CD4-positive, alpha-beta memory T cell (primary cell): ENCODE measurements around the gene SHISA6. TPM values are rescaled to one million over a fixed set of nuclear protein-coding genes. Genes with fewer than 3 reads are reported as not detected.

Source experiments
- CTCF ChIA-PET: fragments of 350-600 bp; sonication (Branson Sonifier 250); formaldehyde crosslinking; loops from one replicate; lab custom pipeline; 2021; ENCODE audit warnings: inconsistent platforms; ENCODE audit not compliant: partially characterized antibody; lab: Charles Lee
- POLR2A ChIA-PET: fragments of 350-600 bp; sonication (Branson Sonifier 250); formaldehyde crosslinking; loops from one replicate; lab custom pipeline; 2021; ENCODE audit not compliant: partially characterized antibody; lab: Charles Lee
- DNase-seq, 5 donors: peaks; one replicate each; pipeline versions ENCODE4 v3.0.0 to v3.0.0-alpha.2; 2020 to 2022; ENCODE audit warnings: mixed read lengths in 1 of 5
- H3K27ac ChIP-seq: one replicate; pipeline ENCODE4 v1.7.0; 2013; ENCODE audit warnings: low read depth, low read length
- H3K27me3 ChIP-seq: 2 replicates; pipeline ENCODE4 v1.7.0; 2013; ENCODE audit warnings: mild to moderate bottlenecking, low read length, moderate library complexity; ENCODE audit not compliant: insufficient read depth
- H3K36me3 ChIP-seq: 2 replicates; pipeline ENCODE4 v1.7.0; 2013; ENCODE audit warnings: mild to moderate bottlenecking, low read length, moderate library complexity; ENCODE audit not compliant: insufficient read depth
- H3K4me1 ChIP-seq: 2 replicates; pipeline ENCODE4 v1.7.0; 2013; ENCODE audit warnings: mild to moderate bottlenecking, low read length, moderate library complexity; ENCODE audit not compliant: insufficient read depth
- H3K4me3 ChIP-seq, 2 donors: one replicate each; pipeline ENCODE4 v1.7.0; 2013; ENCODE audit warnings: low read length in 2 of 2, mild to moderate bottlenecking in 1 of 2
- H3K9me3 ChIP-seq, 2 donors: one replicate each; pipeline ENCODE4 v1.7.0; 2013; ENCODE audit warnings: low read length in 2 of 2, control low read depth in 1 of 2; ENCODE audit not compliant: control insufficient read depth in 1 of 2
- H3K27ac Mint-ChIP-seq, 7 donors: one replicate each; pipeline ENCODE4 v1.8.0; 2020 to 2021; ENCODE audit warnings: mixed read lengths in 7 of 7, mild to moderate bottlenecking in 6 of 7, inconsistent platforms in 3 of 7, moderate library complexity in 3 of 7
- H3K27me3 Mint-ChIP-seq, 2 donors: one replicate each; pipeline ENCODE4 v1.8.0; 2020 to 2021; ENCODE audit warnings: mixed read lengths in 2 of 2
- H3K36me3 Mint-ChIP-seq, 2 donors: one replicate each; pipeline ENCODE4 v1.8.0; 2020 to 2021; ENCODE audit warnings: mixed read lengths in 2 of 2, inconsistent platforms in 1 of 2, mild to moderate bottlenecking in 1 of 2
- H3K4me1 Mint-ChIP-seq, 4 donors: one replicate each; pipeline ENCODE4 v1.8.0; 2020 to 2021; ENCODE audit warnings: mixed read lengths in 4 of 4, mild to moderate bottlenecking in 1 of 4
- H3K4me3 Mint-ChIP-seq, 8 donors: one replicate each; pipeline ENCODE4 v1.8.0; 2020 to 2021; ENCODE audit warnings: mixed read lengths in 8 of 8, mild to moderate bottlenecking in 7 of 8, moderate library complexity in 6 of 8, inconsistent platforms in 3 of 8
- H3K9me3 Mint-ChIP-seq, 8 donors: one replicate each; pipeline ENCODE4 v1.8.0; 2020 to 2021; ENCODE audit warnings: mixed read lengths in 8 of 8, mild to moderate bottlenecking in 5 of 8, inconsistent platforms in 3 of 8, moderate library complexity in 1 of 8
- intact Hi-C: fragments of 100-400 bp; cut with micrococcal nuclease; formaldehyde crosslinking; loops from one replicate; pipeline ENCODE4 v1.15.1; 2023
- polyA plus RNA-seq, 2 donors: library from polyadenylated mRNA; unstranded; fragments of 300-500 nt; fragmentation: Illumina TruSeq; gene quantifications; one replicate each; pipeline ENCODE4 v1.2.3, GENCODE V29; 2021
- total RNA-seq, 2 experiments: library from RNA; stranded (reverse); gene quantifications; one replicate each; pipeline ENCODE4 v1.2.3, GENCODE V29; 2021

SHISA6 gene
- total and polyA plus RNA-seq, 4 experiments from 2014 or later, result not detected

DNA sequence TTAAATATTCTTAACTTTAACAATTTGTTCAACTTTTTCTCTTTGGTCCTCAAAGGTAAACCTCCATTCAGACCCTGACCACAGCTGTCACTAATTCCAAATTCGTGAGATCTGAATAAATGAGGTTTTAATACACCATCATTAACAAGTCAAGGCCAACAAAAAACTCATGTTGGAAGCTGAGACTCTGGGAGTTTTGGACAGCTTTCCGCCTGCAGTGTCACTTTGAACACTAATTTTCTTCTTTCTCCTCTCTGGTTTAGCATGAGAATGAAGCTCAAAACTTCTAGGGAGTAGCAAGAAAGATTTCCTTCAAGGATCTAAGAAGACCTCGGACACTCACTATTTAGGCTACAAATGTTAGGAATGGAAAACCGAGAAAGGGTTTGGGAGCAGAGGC is 324.6 kb downstream of the SHISA6 start:
- intact Hi-C loops, result no loop called here
- Histone ChIP-seq H3K27me3 (no peaks in the 10 kb centered on the region), H3K27ac (no peak overlapping the region), H3K36me3 (no peaks in the 10 kb centered on the region), H3K9me3 (no peaks in the 10 kb centered on the region), H3K4me3 (no peak overlapping the region), H3K4me1 (no peaks in the 10 kb centered on the region)
- Mint-ChIP-seq H3K27me3 (no peaks in the 10 kb centered on the region), H3K36me3 (no peaks in the 10 kb centered on the region), H3K4me3 (no peak overlapping the region), H3K9me3 (peaks cover 0 to 6% (median 4%) of the 10 kb centered on the region in 8 donors), H3K4me1 (no peaks in the 10 kb centered on the region), H3K27ac (no peak overlapping the region)
- no peak for DNase-seq
- ChIA-PET POLR2A (no interaction called here), CTCF (no interaction called here)

GRCh38 chr17:11578998-11579397 is 338.0 kb downstream of the SHISA6 start:
- CTCF ChIA-PET, result no interaction called here
- H3K9me3 ChIP-seq, result no peaks in the 10 kb centered on the region
- Mint-ChIP-seq H3K4me1 (no peaks in the 10 kb centered on the region), H3K27me3 (no peaks in the 10 kb centered on the region), H3K36me3 (no peaks in the 10 kb centered on the region), H3K9me3 (peaks cover 0 to 13% (median 1%) of the 10 kb centered on the region in 8 donors), H3K4me3 (no peak overlapping the region), H3K27ac (no peak overlapping the region)
- no peak for DNase-seq
- no peaks in the 10 kb centered on the region for H3K4me1 ChIP-seq
- no peaks in the 10 kb centered on the region for H3K36me3 ChIP-seq
- POLR2A ChIA-PET, result no interaction called here
- no peak overlapping the region for H3K4me3 ChIP-seq
- intact Hi-C loops, result no loop called here
- no peak overlapping the region for H3K27ac ChIP-seq
- H3K27me3 ChIP-seq, result no peaks in the 10 kb centered on the region

GRCh38 chr17:11580677-11581076 is 339.7 kb downstream of the SHISA6 start:
- no peak for DNase-seq
- H3K4me1 ChIP-seq, result no peaks in the 10 kb centered on the region
- no peaks in the 10 kb centered on the region for H3K36me3 ChIP-seq
- intact Hi-C loops, result no loop called here
- Mint-ChIP-seq H3K27me3 (no peaks in the 10 kb centered on the region), H3K36me3 (no peaks in the 10 kb centered on the region), H3K27ac (no peak overlapping the region), H3K4me1 (no peaks in the 10 kb centered on the region), H3K9me3 (peaks cover 0 to 10% (median 2%) of the 10 kb centered on the region in 8 donors), H3K4me3 (no peak overlapping the region)
- CTCF ChIA-PET, result no interaction called here
- no peak overlapping the region for H3K27ac ChIP-seq
- POLR2A ChIA-PET, result no interaction called here
- H3K4me3 ChIP-seq, result no peak overlapping the region
- no peaks in the 10 kb centered on the region for H3K27me3 ChIP-seq
- no peaks in the 10 kb centered on the region for H3K9me3 ChIP-seq

- Histone ChIP-seq H3K4me3 (no peak overlapping the region), H3K9me3 (no peaks in the 10 kb centered on the region), H3K36me3 (no peaks in the 10 kb centered on the region), H3K27me3 (no peaks in the 10 kb centered on the region), H3K4me1 (no peaks in the 10 kb centered on the region), H3K27ac (no peak overlapping the region)
- H3K27me3 Mint-ChIP-seq, result no peaks in the 10 kb centered on the region
- H3K36me3 Mint-ChIP-seq, result no peaks in the 10 kb centered on the region
- H3K4me1 Mint-ChIP-seq, result no peaks in the 10 kb centered on the region
- intact Hi-C loops, result no loop called here
- CTCF ChIA-PET, result no interaction called here
- no peak overlapping the region for H3K27ac Mint-ChIP-seq
- no peak overlapping the region for H3K4me3 Mint-ChIP-seq
- H3K9me3 Mint-ChIP-seq, result peaks cover 0 to 8% (median 4%) of the 10 kb centered on the region in 8 donors
- POLR2A ChIA-PET, result no interaction called here
- DNase-seq, result no peak
Observed at GRCh38 chr17:11582217-11582616, 341.2 kb downstream of the SHISA6 start.

- POLR2A ChIA-PET, result no interaction called here
- intact Hi-C loops, result no loop called here
- Mint-ChIP-seq H3K27me3 (no peaks in the 10 kb centered on the region), H3K4me1 (no peaks in the 10 kb centered on the region), H3K27ac (no peak overlapping the region), H3K9me3 (peaks cover 0 to 7% (median 4%) of the 10 kb centered on the region in 8 donors), H3K36me3 (no peaks in the 10 kb centered on the region), H3K4me3 (no peak overlapping the region)
- DNase-seq, result no peak
- no peaks in the 10 kb centered on the region for H3K9me3 ChIP-seq
- H3K36me3 ChIP-seq, result no peaks in the 10 kb centered on the region
- H3K27ac ChIP-seq, result no peak overlapping the region
- no peaks in the 10 kb centered on the region for H3K4me1 ChIP-seq
- H3K4me3 ChIP-seq, result no peak overlapping the region
- CTCF ChIA-PET, result no interaction called here
- H3K27me3 ChIP-seq, result no peaks in the 10 kb centered on the region
Observed at GRCh38 chr17:11583306-11583992, 342.4 kb downstream of the SHISA6 start.

GRCh38 chr17:11589716-11590115 is 348.7 kb downstream of the SHISA6 start:
- no peaks in the 10 kb centered on the region for H3K36me3 ChIP-seq
- Mint-ChIP-seq H3K4me3 (no peak overlapping the region), H3K27ac (no peak overlapping the region), H3K4me1 (no peaks in the 10 kb centered on the region), H3K9me3 (peaks cover 0 to 10% (median 1%) of the 10 kb centered on the region in 8 donors), H3K36me3 (no peaks in the 10 kb centered on the region), H3K27me3 (no peaks in the 10 kb centered on the region)
- POLR2A ChIA-PET, result no interaction called here
- intact Hi-C loops, result no loop called here
- DNase-seq, result no peak
- H3K27ac ChIP-seq, result no peak overlapping the region
- H3K27me3 ChIP-seq, result no peaks in the 10 kb centered on the region
- CTCF ChIA-PET, result no interaction called here
- H3K4me1 ChIP-seq, result no peaks in the 10 kb centered on the region
- no peak overlapping the region for H3K4me3 ChIP-seq
- H3K9me3 ChIP-seq, result no peaks in the 10 kb centered on the region

GRCh38 chr17:11598274-11599221 is 357.5 kb downstream of the SHISA6 start, which contains the start of gene DNAH9:
TSS of gene DNAH9 (plus strand) at chr17:11598470. CDS start at chr17:11598499, 29 bp downstream.
- peaks cover 4 to 16% of the 10 kb centered on the region in 2 donors for H3K27me3 Mint-ChIP-seq
- Histone ChIP-seq H3K27ac (no peak within 1 kb of the TSS), H3K36me3 (no peaks in the 10 kb centered on the region), H3K27me3 (no peaks in the 10 kb centered on the region), H3K4me1 (no peaks in the 10 kb centered on the region), H3K4me3 (no peak within 1 kb of the TSS), H3K9me3 (no peaks in the 10 kb centered on the region)
- ChIA-PET CTCF (no interaction called here), POLR2A (no interaction called here)
- peaks cover 3 to 13% (median 6%) of the 10 kb centered on the region in 8 donors for H3K9me3 Mint-ChIP-seq
- no peak within 1 kb of the TSS for H3K27ac Mint-ChIP-seq
- H3K4me1 Mint-ChIP-seq, result peaks cover 0 to 7% (median 3%) of the 10 kb centered on the region in 4 donors
- no peak for DNase-seq
- peak within 1 kb of the TSS in 2 of 8 donors; percentile 25 to 58 for H3K4me3 Mint-ChIP-seq
- peaks cover 0 to 2% of the 10 kb centered on the region in 2 donors for H3K36me3 Mint-ChIP-seq
- intact Hi-C loops, result no loop called here
